ENCODE results near the gene SHH.

DNA sequence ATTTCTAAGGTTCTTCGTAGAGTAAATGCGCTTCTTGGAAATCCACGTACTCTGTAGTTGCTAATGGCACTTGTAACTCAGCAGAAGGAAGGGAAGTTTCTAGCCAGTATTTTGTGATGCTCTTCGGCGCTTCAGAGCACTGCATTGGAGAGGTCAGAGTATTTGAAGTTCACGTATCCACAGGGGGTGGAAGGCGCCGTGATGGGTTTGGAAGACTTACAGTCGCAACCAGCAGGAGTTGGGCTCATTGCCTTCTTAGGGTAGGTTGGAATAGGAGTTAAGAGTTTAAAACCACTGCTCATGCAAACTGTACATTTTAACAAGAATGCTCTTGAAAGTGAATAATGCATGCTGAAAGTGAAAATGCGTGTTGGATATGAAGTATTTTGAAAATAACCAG is 49.1 kb downstream of the SHH start:
- TF ChIP-seq KAT7 (CRISPR knock-in tag; IDR thresholded peaks at IDR 0.05; ENCODE audit: borderline replicate concordance) (no peak), TAF1 (CRISPR knock-in tag; IDR thresholded peaks at IDR 0.05) (no peak), CBFB (CRISPR knock-in tag; IDR thresholded peaks at IDR 0.05) (no peak), ARNTL (CRISPR knock-in tag; IDR thresholded peaks at IDR 0.05) (no peak), ZSCAN9 (CRISPR knock-in tag; IDR thresholded peaks at IDR 0.05; ENCODE audit: borderline replicate concordance) (no peak), ZZZ3 (CRISPR knock-in tag; IDR thresholded peaks at IDR 0.05; ENCODE audit: borderline replicate concordance) (no peak), POLR2AphosphoS5 (IDR thresholded peaks at IDR 0.05; ENCODE audit: low read depth, low read length) (no peak), SMC3 (IDR thresholded peaks at IDR 0.05; ENCODE audit: low read length) (no peak)
- TF ChIP-seq, protein P1, sequence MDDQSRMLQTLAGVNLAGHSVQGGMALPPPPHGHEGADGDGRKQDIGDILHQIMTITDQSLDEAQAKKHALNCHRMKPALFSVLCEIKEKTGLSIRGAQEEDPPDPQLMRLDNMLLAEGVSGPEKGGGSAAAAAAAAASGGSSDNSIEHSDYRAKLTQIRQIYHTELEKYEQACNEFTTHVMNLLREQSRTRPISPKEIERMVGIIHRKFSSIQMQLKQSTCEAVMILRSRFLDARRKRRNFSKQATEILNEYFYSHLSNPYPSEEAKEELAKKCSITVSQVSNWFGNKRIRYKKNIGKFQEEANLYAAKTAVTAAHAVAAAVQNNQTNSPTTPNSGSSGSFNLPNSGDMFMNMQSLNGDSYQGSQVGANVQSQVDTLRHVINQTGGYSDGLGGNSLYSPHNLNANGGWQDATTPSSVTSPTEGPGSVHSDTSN (CRISPR knock-in tag; IDR thresholded peaks at IDR 0.05; ENCODE audit: borderline replicate concordance) = no peak
- TF ChIP-seq, protein P2, sequence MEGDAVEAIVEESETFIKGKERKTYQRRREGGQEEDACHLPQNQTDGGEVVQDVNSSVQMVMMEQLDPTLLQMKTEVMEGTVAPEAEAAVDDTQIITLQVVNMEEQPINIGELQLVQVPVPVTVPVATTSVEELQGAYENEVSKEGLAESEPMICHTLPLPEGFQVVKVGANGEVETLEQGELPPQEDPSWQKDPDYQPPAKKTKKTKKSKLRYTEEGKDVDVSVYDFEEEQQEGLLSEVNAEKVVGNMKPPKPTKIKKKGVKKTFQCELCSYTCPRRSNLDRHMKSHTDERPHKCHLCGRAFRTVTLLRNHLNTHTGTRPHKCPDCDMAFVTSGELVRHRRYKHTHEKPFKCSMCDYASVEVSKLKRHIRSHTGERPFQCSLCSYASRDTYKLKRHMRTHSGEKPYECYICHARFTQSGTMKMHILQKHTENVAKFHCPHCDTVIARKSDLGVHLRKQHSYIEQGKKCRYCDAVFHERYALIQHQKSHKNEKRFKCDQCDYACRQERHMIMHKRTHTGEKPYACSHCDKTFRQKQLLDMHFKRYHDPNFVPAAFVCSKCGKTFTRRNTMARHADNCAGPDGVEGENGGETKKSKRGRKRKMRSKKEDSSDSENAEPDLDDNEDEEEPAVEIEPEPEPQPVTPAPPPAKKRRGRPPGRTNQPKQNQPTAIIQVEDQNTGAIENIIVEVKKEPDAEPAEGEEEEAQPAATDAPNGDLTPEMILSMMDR (CRISPR knock-in tag; IDR thresholded peaks at IDR 0.05) = no peak

Data from HepG2 (cell line).